HG02840 (cell line): ENCODE results near the gene MED28.
"Not testable (repeated sequence)": the region's sequence is repeated elsewhere in the genome, so short reads cannot be mapped to it uniquely, and the experiment has no call there.

Source experiments
- ATAC-seq: cut with Tn5 transposase; IDR thresholded peaks from one replicate; pipeline ENCODE4 v1.9.1; 2021; ENCODE audit warnings: mild to moderate bottlenecking, moderate library complexity, moderate number of reproducible peaks; ENCODE audit not compliant: unreplicated experiment, low FRiP score

The MED28 gene

DNA sequence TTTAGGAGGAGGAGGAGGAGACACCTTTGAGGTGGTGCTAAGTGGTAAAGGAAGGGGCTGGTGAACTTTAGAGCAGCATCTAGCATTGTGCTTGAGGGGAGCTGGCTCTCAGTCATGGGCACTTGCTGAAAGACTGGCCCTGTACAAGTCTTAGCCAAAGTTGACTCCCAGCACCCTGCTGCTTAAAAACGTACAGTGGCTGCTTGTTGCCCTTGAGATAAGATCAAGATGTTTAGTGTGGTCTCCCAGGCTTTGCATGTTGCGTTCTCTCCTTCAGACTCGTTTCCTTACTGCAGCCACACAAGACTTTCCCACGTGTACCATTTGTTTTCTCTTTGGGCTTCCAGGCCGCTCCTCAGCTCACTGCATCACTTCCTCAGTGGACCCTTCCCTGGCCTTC, 1.8 kb downstream of the MED28 start:
- ATAC-seq = no peak

- ATAC-seq = no peak
These were observed 4.5 kb downstream of the MED28 start for GRCh38 chr4:17618926-17619325.

GRCh38 chr4:17619416-17620105, 5.1 kb downstream of the MED28 start:
- no peak for ATAC-seq

GRCh38 chr4:17623451-17624001, 9.1 kb downstream of the MED28 start:
- ATAC-seq = no peak

GRCh38 chr4:17624821-17625220, 10.4 kb downstream of the MED28 start:
- ATAC-seq = no peak

DNA sequence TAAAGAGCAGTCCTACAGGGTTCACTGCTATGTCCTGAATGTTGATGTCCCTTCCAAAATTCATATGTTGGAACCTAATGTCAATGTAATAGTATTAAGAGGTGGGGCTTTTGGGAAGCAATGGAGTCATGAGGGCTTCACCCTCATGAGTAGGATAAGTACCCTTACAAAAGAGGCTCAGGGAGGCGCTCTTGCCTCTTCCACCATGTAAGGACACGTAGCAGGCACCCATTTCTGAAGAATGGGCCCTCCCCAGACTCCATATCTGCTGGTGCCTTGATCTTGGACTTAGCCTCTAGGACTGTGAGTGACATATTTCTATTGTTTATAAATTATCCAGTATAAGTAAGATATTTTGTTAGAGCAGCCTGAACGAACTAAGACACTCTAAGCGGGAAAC, 15.8 kb downstream of the MED28 start:
- ATAC-seq = no peak

DNA sequence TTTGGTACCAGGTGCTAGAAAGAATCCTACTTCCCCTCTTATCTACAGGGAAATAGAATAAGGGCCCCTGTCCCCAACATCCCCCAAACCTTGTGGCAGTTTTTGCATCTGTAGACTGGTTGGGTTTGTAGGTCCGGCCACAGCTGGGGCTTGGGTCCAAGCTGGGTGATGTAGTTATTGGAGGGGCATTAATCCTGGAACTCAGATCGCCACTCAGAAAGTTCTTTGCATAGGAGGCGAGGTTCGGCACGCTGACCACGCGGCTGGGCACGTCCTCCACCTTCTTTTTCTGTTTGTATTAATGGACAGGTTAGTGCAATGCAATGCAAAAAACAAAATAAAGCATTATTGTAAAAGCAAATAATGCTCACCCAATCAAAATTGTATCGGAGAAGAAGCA, 19.2 kb downstream of the MED28 start:
- ATAC-seq = no peak

DNA sequence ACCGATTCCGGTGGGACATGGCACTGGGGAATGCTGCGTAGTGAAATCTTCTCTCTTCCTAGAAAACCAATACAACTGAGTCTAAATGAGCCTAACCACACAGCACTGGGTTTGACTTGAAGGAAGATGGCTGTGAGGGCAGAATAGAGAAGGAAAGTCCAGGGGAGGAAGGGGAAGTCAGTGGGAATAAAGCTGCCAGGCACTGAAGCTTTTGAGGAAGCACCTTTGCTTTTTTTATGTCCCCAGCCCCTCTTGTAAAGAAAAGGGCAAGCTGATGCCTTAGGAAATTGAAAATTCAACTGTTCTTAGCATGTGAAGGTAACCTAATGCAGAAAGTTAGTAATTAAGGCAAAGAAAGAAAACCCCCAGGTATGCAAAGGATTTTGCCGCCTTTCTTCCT, 20.6 kb downstream of the MED28 start:
- ATAC-seq = no peak

GRCh38 chr4:17636341-17636695, 21.9 kb downstream of the MED28 start:
- ATAC-seq = no peak

- peak; percentile 81 for ATAC-seq
These were observed 22.5 kb downstream of the MED28 start for GRCh38 chr4:17636696-17637622.

DNA sequence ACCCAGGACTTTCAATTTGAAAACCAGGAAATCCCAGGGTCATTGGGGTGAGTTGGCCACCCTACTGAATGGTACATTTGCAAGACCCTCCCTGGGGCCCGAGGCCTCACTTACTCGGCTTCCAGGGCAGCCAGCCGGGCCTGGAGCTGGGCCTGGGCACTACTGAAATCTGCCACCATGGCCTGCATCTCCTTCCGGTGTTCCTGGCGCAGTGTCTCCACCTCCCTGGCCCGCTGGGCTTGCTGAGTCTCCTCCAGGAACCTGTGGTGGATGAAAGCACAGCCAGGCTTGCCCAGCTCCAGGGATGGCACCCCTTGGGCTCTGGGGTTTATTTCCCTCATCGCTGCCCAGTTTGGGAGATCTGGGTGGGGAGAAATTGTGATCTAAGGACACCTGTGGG, 24.7 kb downstream of the MED28 start:
- ATAC-seq = no peak

GRCh38 chr4:17642398-17642783, 27.9 kb downstream of the MED28 start:
- ATAC-seq = no peak

DNA sequence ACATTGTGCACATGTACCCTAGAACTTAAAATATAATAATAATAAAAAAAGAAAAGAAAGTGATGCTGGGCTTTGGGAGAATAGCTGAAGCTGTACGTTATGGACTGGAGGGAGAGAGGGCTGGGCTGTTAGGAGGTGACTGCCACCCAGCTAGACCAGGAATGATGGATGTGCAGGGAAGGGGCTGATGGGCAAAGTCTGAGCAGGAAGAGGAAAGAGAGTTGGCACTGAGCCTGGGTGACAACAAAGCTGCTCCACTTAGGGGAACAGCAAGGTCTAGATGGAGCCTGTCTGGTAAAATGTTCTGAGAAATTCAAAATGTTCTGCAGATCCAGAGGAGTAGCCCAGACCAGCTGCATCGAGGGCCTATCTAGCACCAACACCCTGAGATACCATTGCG, 32.3 kb downstream of the MED28 start:
- no peak for ATAC-seq

DNA sequence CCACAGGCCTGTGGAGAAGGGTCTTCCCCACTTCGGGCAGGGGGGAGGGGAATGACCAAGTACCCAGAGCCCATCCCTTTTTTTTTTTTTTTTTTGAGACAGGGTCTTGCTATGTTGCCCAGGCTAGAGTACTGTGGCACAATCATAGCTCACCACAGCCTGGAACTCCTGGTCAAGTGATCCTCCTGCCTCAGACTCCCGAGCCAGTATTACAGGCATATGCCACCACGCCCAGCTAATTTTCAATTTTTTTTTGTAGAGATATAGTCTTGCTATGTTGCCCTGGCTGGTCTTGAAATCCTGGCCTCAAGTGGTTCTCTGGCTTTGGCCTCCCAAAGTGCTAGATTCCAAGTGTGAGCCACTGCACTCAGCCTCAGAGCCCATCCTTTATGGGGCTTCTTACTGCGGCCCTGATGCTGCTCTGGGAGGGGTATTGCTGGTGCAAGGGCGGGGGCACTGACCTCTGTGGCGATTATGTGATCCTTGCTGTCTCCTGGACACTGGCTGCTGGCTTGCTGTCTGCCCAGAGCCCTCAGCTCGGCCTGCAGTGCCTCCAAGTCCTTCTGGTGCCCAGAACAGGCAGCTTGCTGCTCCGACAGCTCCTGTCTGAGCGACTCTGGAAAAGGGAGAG, 32.9 kb downstream of the MED28 start:
- no peak for ATAC-seq

- ATAC-seq = no peak
These were observed 33.5 kb downstream of the MED28 start for GRCh38 chr4:17647927-17648326.

GRCh38 chr4:17650406-17650805, 36.0 kb downstream of the MED28 start:
- ATAC-seq = no peak

DNA sequence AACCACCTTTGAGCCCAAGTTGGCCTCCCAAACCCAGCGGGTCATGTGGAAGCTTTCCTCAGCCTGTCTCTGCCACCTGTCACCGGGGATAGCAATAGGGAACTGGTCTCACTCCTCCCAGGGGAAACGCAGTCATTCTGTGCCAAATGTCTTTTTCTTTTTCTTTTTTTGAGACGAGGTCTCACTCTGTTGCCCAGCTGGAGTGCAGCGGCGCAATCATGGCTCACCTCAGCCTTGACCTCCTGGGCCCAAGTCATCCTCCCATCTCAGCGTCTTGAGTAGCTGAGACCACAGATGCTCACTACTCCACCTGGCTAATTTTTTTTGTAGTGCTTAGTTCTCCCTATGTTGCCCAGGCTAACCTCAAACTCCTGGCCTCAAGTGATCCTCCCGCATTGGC, 40.3 kb downstream of the MED28 start:
- ATAC-seq = no peak

GRCh38 chr4:17657090-17657489, 42.6 kb downstream of the MED28 start:
- no peak for ATAC-seq

GRCh38 chr4:17657849-17658248, 43.4 kb downstream of the MED28 start:
- ATAC-seq = no peak

DNA sequence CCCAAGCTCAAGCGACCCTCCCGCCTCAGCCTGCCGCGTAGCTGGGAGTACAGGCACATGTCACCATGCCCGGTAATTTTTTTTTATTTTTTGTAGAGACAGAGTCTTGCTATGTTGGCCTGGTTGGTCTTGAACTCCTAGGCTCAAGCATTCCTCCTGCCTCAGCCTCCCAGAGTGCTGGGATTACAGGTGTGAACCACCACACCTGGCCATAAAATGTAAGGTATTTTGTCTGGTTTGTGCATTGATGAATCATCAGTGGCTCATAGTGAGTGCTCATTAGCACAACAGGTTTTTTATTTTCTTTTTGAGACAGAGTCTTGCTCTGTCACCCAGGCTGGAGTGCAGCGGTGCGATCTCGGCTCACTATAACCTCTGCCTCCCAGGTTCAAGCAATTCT, 44.8 kb downstream of the MED28 start:
- not testable (repeated sequence) for ATAC-seq

GRCh38 chr4:17662694-17663093, 48.3 kb downstream of the MED28 start:
- ATAC-seq = no peak
